HG03521 (cell line): ENCODE data around the gene KRTAP10-6.
"Not testable (repeated sequence)": the region's sequence is repeated elsewhere in the genome, so short reads cannot be mapped to it uniquely, and the experiment has no call there.

ENCODE experiments used
- ATAC-seq: cut with Tn5 transposase; IDR thresholded peaks from one replicate; pipeline ENCODE4 v1.9.1; 2021; ENCODE audit warnings: mild to moderate bottlenecking, moderate library complexity; ENCODE audit not compliant: unreplicated experiment

KRTAP10-6 gene

DNA sequence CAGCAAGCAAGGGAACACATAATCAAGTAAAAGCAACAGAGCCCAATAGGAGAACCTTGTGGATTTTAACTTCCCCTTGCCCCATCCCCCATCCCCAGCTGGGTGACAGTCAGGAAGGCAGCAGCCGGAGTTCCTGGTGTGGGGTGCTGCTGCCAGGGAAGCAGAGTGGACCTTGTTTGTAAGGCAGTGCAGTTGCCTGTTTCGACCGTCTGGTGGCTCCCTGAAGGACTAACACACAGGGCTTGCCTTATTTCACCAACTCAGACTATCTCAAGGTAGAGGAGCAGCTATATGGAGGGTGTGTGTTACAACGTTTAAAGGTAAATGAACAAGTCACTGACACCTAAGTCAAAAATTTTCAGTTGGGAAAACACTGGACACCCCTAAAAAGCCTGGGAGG, 26.2 kb upstream of the KRTAP10-6 start:
- no peak for ATAC-seq

DNA sequence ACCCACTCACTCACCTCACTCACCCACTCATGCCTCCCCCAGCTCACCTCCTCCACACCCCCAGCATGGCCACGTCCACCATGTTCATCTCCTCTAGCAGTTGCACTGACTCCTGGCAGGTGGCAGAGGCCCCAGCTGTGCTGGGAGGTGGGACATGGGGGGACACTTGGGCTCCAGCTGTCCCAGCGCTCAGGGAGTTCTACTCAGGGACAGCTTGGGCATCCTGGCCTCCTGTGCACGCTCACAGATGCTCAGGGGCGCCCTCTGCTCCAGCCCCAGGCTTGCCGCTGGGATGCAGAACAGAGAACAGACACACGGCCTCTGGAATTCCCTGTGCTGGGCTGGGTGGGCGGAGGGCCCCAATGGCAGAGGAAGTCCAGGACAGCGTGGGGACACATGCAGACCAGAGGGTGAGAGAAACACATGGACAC, 24.8 kb upstream of the KRTAP10-6 start:
- no peak for ATAC-seq

DNA sequence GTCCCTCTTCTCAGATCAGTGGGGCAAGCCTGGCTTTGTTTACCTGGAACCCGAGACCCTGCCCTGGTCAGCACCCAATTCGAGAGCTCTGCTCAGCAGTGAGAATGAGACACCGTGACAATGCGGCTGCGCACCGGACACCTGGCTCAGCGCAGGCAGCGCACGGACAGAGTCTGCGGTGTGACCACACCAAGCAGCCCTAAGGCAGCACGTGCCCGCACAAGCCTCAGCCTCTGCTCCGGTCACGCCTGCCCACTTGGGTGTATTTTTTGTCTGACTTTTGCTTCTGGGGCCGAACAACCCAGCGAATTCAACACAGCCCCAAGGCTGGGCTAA, 24.3 kb upstream of the KRTAP10-6 start:
- ATAC-seq: no peak

DNA sequence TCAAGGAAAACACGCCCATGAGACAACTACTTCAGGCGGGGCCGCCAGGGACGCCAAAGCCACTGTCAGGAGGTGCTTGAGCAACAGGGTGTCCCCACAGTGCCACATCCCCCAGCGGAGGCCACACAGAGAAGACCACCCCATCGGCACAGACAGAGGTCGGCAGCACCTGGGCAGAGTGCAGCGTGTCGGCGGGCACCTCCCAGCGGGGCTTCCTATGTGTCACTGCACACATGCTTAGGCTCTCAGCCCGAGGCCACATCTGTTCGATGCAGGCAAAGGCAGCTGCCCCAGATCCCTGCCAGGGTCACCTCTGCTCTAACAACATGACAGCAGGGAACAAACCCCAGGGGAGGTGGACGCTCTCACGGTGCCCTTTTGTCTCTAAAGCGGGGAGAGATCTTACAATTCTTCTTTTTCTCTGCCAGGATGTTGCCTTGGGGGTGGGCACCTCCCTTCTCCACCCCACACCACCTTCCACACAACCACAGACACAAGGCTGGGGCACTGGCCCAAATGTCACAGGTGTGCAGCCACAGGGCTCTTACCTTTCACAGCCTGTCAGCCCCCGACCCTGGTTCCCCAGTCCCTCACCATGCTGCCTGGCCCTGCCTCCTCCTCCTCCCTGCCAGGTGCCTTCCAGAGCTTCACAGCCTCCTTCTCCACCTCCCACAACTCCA, 23.7 kb upstream of the KRTAP10-6 start:
- no peak for ATAC-seq

DNA sequence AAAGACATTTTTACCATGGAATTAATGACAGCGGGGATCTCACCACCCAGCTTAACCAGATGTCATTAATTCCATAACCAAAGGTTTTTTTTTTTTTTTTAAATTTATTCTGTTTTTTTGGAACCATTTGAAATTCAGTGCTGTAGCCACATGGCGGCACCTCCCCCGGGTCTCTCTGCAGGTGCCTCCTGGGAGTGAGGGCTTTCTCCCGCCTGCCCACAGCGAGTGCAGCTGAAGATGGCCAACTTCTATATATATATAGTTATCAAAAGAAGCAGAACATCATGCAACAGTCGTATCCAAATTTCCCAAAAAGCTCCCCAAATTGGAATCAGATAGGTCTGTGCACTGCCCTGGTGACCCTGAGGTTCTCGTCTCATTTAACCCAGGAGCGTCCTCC, 23.2 kb upstream of the KRTAP10-6 start:
- no peak for ATAC-seq

DNA sequence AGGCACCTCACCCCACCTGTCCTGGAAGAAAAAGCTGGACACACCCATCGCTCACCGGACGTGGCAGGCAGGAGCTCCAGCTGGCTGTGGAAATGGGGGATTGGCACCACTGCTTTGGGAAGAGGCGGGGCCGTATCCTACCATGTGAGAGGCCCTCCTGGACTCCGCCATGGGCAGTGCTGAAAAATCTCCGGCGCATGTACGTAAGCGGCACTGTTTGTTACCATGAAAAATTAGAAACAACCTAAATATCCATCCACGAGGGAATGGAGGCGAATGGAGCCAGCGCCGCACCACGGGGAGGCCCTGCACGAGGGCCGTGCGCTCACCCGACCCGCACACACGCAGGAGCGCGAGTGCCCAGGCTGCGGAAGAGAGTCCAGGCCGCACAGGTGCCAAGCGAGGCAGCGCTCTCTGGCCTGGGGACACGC, 22.7 kb upstream of the KRTAP10-6 start:
- no peak for ATAC-seq

DNA sequence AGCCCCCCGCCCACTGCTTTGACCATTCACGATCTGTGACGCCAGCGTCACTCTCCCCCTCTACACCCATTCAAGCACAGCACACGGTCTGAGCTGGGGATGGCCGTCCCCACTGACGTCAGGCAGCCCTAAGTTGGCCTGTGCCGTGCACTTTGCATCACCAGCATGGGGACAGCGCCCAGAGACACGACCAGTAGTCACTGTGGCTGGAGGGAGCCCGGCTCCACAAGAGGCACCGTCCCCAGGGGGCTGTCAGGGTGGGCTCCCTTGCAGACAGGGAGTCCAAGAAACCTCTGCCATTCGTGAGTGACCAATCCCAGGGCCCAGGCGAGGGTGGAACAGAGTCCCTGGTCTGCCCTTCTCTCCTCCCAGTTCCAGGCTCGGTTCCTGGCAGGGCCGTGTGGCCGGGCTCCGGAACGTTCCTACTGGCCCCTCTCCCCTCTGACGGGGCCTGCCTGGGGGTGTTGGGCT, 21.9 kb upstream of the KRTAP10-6 start:
- no peak for ATAC-seq

DNA sequence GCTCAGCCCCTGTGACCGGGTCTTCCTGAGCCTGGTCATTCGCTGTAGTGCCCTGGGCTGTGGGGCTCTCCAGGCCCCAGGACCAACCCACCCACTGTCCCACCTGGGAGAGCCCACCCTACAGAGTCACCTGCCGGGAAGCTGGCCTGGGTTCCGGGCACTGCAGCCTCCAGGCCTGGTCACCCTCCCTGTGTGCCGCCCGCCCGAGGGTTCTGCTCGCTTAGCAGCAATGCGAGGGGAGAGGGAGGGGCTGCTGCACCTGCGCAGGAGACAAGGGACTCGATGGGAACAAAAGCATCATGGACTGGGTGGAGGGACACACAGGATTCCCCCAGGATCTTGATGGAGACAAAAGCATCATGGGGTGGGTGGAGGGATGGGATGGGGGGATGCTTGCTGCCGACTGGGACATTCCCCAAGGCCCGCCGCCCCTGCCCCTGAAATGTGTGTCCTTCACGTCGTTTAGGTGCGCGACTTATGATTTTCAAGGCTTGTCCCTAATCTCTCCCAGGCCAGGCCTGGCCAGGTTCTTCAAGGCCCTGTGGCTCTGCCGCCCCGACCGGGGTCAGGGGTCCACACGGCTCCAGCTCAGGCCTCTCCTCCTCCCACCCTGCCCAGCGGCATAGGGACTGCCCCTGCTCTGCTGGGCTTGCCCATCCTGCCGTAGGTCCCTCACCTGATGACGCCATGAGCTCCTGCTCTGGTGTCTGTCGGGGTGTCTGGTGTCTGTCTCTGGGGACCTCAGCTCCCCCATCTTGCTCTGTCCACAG, 21.3 kb upstream of the KRTAP10-6 start:
- no peak for ATAC-seq

DNA sequence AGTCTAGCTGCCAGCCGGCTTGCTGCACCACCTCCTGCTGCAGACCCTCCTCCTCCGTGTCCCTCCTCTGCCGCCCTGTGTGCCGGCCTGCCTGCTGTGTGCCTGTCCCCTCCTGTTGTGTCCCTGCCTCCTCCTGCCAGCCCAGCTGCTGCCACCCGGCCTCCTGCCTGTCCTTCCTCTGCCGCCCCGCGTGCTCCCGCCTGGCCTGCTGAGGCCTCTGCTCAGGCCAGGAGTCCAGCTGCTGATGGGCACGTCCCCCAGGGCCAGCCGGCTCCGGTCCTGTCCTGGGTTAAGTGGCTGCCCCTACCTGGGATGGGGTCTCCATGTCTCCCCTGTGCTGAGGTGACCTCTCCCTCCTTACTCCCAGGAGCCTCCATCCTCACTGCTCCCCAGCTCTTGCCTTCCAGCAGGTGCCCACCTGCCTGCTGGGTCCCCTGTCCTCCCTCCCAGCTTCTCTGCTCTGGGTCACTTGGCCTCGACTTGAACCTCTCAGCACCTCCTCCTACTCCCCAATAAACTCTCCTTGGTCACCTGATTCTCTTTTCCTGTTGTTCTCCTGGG, 20.4 kb upstream of the KRTAP10-6 start:
- ATAC-seq: no peak

DNA sequence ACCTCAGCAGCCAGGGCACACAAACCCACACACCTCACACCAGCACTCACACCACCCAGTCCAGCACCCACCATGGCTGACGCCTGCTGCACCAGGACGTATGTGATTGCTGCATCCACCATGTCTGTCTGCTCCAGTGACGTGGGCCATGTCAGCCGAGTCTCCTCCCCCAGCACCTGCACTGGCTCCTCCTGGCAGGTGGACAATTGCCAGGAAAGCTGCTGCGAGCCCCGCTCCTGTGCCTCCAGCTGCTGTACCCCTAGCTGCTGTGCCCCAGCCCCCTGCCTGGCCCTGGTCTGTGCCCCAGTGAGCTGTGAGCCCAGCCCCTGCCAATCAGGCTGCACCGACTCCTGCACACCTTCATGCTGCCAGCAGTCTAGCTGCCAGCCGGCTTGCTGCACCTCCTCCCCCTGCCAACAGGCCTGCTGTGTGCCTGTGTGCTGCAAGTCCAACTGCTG, 19.8 kb upstream of the KRTAP10-6 start, which contains the start of gene KRTAP10-8:
TSS of gene KRTAP10-8 (plus strand) at position 51 of the 458 bp plus-strand sequence. CDS start at position 73, 22 bp downstream.
- no peak for ATAC-seq

DNA sequence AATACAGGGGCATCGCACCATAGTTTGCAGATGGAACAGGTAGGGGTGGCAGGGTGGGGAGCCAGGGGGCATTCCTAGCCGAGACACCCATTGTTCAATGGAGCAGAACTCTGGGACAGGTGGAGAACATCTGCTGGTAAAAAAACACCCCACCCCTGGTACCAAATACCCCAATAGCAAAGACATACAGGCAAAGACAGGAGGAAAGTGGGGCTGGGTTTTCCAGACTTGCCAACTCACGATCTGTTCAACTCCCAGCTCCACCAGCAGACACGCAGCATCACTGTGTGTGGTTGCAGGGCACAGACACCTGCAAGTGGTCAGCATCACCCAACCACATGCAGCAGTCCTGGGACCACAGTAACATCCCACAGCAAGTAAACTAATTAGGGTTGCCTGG, 19.2 kb upstream of the KRTAP10-6 start:
- no peak for ATAC-seq

DNA sequence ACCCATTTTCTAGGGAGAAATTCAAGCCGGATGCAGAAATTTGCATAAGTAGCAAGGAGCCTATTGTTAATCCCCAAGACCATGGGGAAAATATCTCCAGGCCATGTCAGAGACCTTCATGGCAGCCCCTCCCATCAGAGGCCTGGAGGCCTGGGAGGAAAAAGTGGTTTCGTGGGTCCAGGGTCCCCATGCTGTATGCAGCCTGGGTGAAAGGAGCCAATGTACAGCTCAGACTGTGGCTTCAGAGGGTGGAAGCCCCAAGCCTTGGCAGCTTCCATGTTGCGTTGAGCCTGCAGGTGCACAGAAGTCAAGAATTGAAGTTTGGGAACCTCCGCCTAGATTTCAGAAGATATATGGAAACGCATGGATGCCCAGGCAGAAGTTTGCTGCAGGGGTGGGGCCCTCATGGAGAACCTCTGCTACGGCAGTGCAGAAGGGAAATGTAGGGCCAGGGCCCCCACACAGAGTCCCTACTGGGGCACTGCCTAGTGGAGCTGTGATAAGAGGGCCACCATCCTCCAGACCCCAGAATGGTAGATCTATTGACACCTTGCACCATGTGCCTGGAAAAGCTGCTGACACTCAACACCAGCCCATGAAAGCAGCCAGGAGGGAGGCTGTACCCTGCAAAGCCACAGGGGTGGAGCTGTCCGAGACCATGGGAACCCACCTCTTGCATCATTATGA, 18.0 kb upstream of the KRTAP10-6 start:
- ATAC-seq: not testable (repeated sequence)

DNA sequence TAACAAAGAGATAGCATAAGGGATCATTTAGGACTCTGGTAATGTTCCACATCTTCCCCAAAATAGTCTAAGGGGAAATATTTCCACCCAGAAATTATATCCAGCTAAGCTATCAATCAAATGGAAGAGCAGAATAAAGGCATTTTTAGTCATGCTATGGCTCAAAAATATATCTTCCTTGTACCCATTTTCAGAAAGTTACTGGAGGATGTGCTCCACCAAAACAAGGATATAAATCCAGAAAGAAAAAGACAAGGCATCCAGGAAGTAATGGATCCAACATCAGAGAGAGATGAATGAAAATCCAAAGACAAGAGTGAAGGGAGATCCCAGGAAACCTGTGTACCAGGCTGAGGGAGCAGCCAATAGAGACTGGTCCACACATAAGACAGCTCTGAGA, 16.9 kb upstream of the KRTAP10-6 start:
- no peak for ATAC-seq

DNA sequence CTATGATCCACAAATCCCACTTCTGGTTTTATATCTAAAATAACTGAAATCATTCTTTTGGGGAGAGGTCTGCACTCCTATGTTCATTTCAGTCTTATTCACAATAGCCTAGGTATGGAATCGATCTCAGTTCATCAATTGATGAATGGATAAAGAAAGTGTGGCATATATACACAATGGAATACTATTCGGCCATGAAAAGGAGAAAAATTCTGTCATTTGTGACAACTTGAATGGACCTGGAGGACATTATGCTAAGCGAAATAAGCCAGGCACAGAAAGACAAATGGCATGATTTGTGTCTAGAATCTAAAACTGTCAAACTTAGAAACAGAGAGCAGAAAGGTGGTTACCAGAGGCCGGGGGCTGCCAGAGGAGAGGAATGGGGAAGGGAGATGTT, 14.2 kb upstream of the KRTAP10-6 start:
- no peak for ATAC-seq

DNA sequence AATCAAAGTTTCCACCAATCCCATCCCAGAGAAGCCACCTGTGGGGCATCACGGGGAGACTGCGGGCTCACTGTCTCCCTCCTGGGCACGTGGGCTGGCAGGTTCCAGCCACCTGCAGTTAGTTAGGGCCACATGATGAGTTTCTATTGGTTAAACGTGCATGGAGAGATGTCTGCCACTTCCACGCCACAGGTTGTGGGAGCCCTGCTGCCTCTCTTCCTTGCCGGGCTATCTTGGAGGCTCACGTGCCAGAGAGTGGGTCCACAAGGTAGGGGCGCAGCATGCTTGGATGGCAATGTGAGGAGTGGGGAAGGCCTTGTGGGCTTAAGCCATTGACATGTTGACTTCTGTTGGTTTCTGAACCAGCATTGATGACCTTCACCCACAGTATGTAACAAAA, 11.6 kb upstream of the KRTAP10-6 start:
- ATAC-seq: no peak

DNA sequence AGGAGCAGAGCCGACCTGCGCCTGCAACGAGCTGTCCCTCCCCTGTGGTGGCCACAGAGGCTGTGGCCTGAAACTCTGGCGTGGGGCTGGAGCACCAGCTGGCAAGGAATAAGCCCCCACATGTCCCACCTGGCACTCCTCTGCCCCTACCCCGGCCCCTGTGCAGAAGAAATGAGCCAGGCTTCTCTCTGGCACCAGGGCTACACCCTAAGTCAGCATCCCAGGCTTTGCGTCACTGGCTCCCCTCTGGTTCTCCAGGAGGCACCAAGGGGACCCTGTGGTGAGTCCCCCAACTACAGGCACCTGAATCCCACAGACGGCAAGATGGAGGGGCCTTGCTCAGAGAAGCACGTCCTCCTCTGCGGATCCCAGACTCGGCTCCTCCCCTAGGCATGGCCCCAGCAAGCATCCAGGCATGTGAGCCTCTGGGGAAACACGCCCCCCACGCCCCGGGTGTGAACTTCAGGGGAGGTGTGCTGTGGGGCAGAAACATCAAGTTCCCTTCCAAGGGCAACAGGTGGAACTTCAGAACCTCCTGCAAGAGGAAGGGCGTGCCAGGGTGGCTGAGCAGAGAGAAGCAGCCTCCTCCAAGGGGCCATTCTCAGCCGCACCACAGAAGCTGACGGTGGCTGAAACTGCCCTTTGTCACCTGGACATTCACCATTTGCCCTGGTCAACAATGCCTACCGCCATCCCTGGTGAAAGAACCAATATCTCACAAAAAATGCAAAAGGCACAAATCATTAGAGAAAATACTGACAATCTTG, 11.0 kb upstream of the KRTAP10-6 start:
- ATAC-seq: no peak

DNA sequence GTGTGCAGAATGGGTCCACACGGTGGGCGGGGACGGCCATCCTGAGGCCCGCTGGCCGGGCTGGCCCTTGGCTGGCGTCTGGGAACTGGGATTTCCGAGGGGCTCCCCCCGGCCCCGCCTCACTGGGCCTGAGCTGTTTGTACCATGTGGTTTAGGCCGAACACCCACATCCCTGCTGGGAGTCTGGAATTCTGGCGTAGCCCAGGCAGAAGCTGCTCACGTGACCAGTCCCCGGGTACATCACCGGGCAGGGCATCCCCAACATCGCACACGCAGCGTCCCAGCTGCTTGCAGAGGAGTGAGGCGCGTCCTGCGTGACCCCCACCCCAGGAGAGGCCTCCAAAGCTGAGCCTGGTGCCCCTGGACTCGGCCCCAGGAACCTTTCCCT, 10.2 kb upstream of the KRTAP10-6 start:
- no peak for ATAC-seq

DNA sequence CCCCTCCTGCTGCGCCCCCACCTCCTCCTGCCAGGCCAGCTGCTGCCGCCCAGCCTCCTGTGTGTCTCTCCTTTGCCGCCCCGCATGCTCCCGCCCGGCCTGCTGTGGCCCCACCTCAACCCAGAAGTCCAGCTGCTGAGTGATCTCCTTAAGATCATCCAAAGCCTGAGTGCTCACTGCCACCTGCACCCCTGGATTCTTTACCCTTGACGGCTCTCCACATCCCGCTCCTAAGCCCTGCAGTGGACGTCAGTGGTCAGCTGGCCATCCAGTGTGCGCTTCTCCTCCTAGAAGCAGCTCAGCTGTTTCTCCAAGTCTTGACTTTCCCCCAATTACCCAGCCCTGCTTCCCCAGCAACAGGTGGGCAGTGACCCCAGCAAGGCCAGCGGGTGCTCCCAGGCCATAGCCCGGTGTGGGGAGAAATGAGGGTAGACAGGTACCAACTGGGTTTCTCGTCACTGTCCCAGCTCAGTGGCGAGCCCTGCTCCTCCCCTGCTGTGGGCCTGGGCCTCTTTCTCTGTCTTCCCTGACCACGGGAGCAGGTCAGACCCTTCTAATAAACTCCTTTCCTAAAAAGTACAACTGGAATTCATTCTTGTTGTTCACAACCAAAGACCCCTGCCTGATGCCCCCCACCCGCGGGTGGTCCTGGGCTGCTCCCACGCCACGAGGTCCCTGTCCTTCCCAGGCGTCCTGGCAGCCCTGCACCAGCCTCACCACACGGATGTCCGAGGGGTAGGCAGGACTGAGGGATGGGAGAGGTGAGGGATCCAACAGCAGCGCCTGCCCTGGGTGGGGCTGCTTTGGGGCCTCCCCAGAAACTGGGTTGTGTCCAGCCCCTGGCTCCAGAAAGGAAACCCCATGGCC, 9.5 kb upstream of the KRTAP10-6 start:
- no peak for ATAC-seq

DNA sequence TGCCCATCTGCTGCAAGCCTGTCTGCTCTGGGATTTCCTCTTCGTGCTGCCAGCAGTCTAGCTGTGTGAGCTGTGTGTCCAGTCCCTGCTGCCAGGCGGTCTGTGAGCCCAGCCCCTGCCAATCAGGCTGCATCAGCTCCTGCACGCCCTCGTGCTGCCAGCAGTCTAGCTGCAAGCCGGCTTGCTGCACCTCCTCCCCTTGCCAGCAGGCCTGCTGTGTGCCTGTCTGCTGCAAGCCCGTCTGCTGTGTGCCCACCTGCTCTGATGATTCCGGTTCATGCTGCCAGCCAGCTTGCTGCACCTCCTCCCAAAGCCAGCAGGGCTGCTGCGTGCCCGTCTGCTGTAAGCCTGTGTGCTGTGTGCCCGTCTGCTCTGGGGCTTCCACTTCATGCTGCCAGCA, 8.8 kb upstream of the KRTAP10-6 start:
- ATAC-seq: not testable (repeated sequence)
